PC-9 (cell line): ENCODE measurements around the gene CDK5.

ENCODE experiments used
- CTCF ChIP-seq: fragments of 200-600 bp; sonication (generic); conservative IDR thresholded peaks from 2 replicates; pipeline ENCODE4 v1.6.1; 2017; ENCODE audit warnings: mixed run types, antibody characterized with exemption, mild to moderate bottlenecking, moderate library complexity
- EZH2 ChIP-seq: fragments of 200-600 bp; sonication (generic); IDR thresholded peaks from 2 replicates; pipeline ENCODE4 v1.8.0; 2017; ENCODE audit warnings: antibody characterized with exemption, low read depth

GRCh38 chr7:151013356-151013732 lies 44.4 kb downstream of the CDK5 start:
- no peak for TF ChIP-seq CTCF
- no peak for TF ChIP-seq EZH2
